Hematopoietic multipotent progenitor cell treated with erythropoietin and hydrocortisone succinate and interleukin-3 and kit ligand, for 4 days (in vitro differentiated cells): ENCODE results near the gene SLC2A10.

Experiments
- DNase-seq: peaks from one replicate; pipeline ENCODE4 v3.0.0-alpha.2; 2015

Gene SLC2A10

DNA sequence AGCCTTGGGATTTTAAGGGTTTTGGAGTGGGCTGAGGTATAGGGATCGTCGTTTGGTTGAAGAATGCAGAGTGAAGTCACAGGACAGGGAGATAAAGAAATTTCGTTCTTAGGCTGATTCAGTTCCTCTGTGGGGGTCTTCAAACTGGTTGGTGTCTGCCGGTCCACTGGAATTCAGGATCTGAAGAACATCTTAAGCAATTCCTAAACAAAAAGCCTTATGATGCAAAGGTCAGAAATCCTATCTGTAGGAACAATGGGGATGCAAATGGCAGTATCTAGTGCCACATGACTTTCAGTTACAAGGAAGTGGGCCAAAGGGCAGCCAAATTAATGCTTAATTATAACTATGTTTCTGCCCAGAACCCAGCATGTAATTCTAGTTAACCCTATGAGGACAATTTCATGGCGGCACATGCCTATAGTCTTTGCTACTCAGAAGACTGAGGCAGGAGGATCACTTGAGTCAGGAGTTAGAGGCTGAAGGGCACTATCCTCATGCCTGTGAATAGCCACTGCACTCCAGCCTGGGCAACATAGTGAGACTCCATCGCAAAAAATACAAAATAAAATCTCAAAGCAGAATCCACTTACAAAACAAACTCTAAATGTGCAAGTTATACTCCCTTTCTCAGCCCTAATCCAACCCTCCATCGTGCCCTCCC lies 4.6 kb upstream of the SLC2A10 start:
- no peak for DNase-seq

DNA sequence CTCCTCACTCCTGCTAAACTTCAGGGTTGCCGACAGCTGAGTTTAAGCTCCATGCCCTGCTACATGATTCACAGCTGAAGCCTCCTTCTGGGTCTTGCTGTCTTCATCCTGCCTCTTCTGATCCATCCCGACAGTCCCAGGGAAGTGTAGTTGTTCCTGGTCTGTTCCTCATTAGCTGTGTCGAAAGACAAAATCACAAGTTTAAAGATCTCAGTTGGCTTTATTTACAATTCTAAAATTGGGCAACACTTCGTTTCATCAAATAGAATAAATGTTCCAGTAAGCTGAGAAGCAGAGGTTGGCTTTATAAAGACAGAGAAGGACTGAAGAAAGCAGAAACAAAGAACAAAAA lies 4.1 kb upstream of the SLC2A10 start:
- no peak for DNase-seq

DNA sequence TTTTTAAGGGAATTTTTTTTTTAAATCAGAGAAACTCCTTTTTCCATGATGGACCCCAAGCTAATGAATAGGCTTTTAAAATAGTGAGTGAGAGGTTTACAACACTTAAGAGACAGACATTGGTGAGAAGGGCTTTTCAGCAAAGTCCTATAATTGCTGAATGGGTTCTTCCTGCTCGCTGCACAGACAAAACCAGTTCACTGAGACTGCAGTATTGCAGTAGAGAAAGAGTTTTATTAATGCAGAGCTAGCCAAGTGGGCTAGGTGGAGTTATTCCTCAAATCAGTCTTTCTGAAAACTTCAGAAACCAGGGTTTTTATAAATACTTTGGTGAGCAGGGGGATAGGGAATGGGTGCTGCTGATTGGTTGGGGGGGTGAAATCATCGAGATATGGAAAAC lies 3.2 kb upstream of the SLC2A10 start:
- DNase-seq, result no peak

DNA sequence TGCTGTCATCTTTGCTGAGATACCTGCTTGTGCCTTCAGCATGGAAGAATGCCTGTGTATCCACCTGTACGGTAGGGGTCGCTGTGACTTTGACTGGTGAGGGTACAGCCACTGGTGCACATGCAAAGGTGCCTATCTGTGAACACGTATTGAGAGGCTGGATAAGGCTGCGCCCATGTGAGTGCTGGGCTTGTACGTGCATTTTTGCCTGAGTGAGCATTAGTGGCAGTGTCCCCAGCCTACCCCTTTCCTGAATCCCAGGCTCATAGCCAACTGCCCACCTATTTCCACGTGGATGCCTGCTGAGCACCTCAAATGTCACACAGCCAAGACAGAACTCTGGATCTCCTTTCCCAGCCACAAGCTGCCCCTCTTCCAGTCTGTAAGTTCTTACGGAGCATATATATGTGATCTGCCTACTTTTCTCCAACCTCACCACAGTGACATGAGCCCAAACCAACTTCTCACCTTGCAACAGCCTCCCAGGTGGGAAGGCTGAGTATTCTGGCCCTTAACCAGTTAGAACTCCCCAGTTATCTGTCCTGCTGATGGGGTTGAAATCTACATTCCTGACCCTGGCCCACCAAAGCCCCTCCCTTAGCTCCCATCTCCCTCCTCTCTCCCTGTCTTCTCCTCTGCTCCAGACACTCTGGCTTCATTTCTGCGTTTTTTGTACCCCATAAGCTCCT lies 1.1 kb upstream of the SLC2A10 start:
- DNase-seq, result no peak

DNA sequence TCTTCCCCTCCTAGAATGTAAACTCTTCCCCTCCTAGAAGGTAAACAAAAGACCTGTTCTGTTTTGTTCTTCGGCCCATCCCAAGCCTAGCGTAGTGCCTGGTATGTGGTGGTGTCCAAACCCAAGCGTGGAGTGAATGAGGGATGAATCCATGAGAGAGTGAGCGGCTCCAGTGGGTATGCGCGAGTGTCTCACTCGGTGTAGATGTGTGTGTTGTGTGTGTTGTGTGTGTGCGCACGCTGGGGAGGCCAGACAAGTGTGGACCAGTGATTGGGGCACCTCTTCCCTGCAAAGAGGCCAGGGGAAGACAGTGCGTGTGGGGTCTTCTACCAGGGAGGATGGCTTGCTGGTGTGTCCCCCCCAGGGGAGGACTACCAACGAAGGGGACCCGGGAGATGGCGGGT lies 392 bp upstream of the SLC2A10 start:
- DNase-seq, result peak; percentile 21

DNA sequence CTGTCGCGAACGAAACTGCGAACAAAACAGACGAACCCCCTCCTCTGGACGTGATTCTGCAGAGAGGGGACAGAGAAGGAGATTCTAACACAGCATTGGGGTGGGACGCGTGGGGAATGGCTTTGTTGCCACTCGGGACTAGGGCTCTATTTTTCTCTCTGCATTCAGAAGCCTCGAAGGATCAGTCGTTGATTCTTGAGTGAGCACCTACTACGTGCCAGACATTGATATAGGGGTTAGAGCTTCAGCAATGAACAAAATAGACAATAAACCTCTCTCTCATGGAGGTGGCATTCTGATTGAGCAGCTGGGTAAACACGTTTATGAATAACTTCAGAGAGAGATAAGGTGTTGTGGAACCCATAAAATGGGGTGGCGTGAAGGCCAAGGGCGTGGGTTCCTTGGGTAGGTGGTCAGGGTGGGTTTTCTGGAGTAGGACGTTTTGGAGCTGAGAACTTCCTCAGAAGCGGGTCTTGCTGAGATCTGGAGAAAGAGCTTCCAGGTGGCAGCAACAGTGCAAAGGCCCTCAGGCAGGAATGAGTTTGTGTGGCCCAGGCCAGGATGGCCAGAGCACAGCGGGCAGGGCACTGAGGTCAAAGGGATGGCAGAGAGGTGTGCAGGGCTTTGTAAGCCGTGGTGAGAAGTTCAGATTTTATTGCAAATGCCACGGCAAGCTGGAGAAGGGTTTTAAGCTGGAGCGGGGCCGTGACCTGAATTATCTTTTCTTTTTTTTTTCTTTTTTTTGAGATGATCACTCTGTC lies 884 bp downstream of the SLC2A10 start:
- DNase-seq, result no peak

DNA sequence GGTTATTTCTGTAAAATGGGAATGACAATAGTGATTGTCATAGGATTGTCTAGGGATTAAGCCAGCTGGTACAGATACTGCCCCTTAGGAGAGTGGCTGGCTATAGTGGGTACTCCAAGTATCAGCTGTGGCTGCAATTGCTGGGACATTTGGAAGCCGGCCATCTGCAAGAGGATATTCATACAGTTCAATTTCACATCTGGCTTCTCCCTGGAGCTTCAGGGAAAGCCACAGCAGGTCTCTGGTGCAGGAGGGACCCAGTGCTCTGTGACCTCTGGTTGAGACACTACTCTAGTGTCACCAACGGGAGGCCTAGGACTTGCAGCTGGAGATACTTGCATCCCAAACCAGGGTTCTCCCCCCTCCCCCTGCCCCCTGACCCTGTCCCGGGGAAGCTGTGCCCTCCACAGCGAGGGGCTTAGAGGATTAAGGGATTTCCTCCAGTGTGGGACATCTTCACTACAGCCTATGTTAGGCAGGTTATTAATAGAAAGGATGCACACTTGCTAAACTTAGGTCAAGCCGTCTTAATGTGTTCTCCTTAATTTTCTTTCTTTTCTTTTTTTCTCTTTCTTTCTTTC lies 2.7 kb downstream of the SLC2A10 start:
- DNase-seq, result no peak

DNA sequence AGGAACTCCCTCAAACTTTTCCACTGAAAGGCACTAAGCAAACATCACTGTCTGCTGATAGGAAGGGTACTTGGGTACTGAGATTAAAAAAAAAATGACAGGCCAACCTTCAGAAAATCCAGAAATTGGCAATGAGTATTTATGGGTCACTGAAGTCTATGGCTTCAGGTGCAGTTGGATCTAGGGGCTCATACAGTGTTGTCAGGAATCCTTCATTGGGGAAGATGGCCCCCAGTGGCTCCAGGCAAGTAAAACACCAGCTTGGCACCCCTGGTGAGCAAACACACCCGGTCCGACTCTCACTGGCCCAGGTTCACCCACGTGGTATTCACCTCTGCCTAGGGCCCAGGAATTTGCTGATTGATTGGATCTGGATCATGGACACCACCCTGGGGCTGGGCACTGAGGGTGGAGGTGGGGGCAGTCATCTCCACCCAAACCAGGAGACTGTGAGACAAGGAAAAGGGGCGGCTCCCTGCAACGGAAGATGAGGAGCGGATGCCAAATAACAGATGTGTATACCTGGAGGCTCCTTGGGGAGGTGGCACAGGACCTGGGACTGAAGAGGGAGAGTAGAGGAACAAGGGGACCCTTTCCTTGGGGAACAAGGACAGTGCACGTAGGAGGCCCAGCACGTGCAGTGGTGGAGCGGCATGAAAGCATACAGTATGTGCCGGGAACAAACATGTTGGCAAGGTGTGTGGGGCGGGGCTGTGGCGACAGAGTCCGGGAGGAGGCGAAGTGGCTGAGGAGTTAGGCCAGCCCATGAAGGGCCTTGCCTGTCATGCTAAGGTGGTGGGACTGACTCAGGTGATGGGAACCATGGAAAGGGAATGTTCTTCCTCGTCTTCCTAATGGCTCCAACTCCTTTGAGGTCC lies 4.7 kb downstream of the SLC2A10 start:
- no peak for DNase-seq

DNA sequence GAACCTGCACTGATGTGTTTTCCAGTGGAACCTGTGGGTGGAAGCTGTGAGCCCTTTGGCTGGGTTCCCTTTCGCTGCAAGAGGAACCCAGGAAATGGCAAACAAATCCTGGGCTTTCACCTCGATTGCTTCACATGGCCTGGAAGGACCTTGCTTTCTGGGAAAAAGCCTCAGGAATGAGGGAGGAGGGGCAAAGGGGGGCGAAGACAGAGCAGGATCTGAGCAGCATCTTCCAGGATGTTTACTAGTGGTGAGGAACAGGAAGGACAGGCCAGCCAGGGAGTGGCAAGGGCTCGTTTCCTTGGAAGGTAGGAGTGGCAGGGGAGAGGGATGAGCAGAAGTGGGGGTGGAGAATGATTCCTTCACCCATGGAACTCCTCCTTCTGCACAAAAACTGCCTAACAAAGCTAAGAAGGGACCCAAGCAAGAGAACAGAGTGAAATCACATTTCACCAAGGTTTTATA lies 5.9 kb downstream of the SLC2A10 start:
- DNase-seq, result no peak

DNA sequence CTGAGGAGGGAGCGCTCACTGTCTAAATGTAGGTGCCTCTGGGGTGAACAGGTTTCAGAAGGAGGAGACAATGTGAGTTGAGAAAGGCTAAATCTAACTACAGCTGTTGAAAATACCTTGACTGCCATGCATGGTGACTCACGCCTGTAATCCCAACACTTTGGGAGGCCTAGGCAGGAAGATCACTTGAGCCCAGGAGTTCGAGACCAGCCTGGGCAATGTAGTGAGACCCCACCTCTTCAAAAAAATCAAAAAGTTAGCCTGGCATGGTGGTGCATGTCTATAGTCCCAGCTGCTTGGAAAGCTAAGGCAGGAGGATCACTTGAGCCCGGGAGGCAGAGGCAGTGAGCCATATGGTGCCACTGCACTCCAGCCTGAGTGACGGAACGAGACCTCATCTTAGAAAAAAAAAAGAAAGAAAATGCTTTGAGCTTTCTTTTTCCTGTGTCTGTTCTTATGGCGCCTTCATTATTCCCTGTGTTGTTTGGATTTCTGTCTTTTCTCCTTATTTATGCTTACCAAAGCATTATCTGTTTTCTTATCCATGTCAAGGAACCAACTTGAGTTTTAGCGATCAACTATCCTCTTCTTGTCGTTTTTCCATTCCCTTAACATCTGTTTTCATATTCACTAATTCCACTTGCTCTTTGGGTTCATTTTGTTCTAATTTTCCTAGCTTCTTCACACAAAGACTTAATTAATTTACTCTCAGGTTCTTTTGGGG lies 8.5 kb downstream of the SLC2A10 start:
- DNase-seq, result no peak

DNA sequence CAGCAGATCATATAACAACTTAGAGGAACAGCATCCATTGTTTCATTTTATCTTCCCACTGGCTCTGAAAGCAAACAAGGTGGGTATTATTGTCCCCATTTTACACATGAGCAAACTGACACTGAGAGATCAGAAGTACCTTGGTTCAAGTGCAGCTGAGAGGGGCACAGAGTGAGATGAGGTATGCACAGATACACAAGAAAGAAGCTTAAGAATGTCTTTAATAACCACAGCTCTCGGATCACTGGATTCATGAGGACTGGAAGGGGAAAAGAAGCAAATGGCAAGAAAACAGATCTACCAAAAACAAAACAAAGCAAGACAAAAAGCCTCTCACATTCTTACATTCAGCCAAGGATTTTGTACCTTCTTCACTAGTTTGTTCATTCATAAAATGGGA lies 10.6 kb downstream of the SLC2A10 start:
- DNase-seq, result no peak

DNA sequence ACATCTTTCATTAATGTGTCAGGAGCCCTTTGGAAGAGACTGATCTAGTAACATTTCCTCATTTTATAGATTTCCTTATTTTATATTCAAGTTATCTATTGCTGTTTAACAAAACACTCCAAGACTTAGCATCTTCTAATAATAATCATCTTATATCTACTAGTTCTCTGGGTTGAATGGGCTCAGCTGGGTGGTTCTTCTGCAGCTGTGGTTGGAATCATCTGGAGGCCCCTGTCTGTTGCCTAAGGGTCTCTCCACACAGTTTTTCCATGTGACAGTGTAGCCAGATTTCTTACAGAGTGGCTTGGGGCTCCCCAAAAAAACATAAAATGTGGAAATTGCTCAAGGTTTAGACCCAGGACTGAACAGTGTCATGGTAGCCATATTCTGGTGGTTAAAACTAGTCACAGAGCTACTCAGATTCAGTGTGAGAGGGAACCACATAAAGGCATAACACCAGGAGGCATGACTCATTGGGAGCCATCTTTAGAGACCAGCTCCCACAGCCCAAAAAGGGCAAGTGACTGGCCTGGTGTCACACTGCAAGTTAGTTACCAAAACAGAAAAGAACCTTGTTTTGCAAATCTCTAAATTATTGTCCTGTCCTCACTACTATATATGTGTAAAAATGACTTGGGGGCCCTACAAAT lies 11.5 kb downstream of the SLC2A10 start:
- no peak for DNase-seq

DNA sequence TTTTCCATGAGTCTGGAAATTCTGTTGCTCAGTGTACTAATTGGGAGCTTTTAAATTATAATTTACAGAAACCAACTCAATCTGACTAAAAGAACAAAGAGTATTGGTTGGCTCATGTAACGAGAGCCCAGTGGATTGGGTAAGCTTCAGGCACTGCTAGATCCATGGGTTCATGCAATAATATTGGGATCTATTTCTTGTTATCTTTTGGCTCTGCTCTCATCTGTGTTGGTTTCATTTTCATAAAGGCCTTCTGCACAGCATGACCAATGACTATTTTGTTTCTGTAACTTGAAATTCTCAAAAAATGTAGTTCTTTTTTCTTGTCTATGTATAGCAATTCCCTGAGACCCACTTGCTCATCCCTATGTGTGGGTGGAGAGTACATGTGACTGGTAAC lies 12.0 kb downstream of the SLC2A10 start:
- no peak for DNase-seq

DNA sequence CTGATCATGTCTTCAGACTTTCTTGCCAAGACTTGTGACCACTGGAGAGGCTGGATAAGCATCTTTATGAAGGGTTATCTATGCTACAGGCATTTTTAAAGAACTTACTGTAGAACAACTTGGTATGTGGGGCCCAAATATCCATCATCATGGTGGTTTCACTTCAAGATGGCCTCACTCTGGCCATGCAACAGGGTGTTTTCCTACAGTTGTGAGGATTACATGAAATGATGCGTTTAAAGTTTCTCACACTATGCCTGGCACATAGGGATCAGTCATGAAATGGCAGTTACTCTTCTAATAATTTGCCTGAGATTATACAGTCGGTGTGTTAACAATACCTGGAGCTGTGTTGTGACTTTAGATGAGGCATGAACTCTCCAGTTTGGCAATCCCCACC lies 13.0 kb downstream of the SLC2A10 start:
- no peak for DNase-seq

DNA sequence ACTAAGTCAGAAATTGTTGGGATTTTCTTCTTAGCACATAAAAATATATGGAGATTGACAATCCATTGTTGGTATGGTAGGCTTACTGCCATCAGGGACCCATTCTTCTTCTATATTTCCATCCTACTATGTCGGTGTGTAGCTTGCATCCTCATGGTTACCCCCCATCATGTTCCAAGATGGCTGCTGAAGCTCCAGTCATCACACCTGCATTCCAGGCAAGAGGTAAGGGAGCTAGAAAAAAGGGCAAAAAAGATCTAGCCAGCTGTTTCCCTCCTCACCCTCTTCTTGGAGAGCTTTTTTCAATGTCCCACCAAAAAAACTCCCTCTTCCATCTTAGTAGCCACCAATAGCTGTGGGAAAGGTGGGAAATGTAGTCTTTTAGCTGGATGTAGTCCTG lies 13.6 kb downstream of the SLC2A10 start:
- DNase-seq, result no peak

DNA sequence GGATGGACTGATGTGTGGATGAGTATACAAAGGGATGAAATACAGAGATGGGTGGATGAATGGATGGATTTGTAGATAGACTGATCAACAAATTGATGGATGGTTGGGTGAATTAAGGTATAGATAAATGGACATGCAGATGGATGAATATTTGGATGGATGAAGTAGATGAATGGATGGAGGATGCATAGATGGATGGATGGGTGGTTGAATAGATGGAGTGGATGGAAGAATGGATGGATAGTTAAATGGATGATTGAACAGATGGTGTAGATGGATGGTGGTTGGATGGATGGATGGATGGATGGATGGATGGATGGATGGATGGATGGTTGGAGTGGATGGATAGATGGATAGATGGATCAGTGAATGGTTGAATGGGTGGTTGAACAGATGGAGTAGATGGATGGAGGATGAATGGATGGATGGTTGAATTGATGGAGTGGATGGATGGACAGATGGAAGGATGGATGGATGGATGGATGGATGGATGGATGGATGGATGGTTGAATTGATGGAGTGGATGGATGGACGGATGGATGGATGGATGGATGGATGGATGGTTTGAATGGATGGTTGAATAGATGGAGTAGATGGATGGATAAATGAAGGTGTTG lies 15.0 kb downstream of the SLC2A10 start:
- DNase-seq, result no peak

DNA sequence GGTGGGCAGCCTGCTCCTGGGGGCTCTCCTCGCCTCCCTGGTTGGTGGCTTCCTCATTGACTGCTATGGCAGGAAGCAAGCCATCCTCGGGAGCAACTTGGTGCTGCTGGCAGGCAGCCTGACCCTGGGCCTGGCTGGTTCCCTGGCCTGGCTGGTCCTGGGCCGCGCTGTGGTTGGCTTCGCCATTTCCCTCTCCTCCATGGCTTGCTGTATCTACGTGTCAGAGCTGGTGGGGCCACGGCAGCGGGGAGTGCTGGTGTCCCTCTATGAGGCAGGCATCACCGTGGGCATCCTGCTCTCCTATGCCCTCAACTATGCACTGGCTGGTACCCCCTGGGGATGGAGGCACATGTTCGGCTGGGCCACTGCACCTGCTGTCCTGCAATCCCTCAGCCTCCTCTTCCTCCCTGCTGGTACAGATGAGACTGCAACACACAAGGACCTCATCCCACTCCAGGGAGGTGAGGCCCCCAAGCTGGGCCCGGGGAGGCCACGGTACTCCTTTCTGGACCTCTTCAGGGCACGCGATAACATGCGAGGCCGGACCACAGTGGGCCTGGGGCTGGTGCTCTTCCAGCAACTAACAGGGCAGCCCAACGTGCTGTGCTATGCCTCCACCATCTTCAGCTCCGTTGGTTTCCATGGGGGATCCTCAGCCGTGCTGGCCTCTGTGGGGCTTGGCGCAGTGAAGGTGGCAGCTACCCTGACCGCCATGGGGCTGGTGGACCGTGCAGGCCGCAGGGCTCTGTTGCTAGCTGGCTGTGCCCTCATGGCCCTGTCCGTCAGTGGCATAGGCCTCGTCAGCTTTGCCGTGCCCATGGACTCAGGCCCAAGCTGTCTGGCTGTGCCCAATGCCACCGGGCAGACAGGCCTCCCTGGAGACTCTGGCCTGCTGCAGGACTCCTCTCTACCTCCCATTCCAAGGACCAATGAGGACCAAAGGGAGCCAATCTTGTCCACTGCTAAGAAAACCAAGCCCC lies 16.0 kb downstream of the SLC2A10 start:
- DNase-seq, result no peak

DNA sequence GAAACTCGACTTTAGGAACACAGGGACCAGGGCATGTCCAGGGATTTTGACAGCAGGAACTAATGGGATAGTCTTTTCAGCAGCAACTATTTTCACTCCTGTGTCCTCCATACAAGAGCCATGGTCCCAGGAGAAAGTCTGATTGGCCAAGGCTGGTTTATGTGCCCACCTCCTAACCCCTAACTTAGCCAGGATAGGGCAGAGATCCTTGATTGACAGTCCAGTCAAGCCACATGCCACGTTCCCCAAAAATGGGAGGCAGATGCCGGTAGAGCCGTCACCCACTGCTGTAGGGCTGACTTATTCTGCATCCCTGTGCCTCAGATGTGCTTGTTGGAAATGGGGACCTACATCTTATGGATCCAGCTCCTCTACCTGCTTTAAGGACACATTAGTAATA lies 22.3 kb downstream of the SLC2A10 start:
- no peak for DNase-seq

DNA sequence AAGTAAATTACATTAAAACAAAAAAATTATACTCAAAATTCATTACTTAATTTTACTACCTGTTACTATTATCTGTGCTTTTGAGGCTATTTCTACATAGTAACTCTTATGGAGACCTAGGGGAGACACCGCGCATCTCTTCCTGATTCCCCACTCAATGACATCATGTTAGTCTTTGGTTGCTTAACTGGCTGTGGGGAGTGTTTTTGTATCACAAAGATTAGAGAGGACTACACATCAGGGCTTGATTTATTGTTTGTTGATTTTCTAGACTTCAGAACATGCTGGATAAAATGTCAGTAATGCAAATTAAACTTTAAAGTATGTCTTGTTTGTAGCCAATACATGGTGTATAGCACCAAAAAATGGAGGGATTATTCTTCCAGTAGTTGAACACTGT lies 26.0 kb downstream of the SLC2A10 start:
- DNase-seq, result peak; percentile 8
